Measurements from ENCODE around the gene MMS19. TPM values are rescaled to one million over a fixed set of nuclear protein-coding genes. Genes with fewer than 3 reads are reported as not detected.

Gene MMS19
- total RNA-seq, 2 experiments from 2014 or later = 81.1 to 81.6 TPM

GRCh38 chr10:97459933-97460332 is 38.3 kb downstream of the MMS19 start:
- CTCF ChIA-PET = interaction anchor here (1.3 kb wide), 1 partner anchor 56 kb away, joined by 4 read pairs; no protein-coding TSS in a partner anchor
- H3K27me3 Mint-ChIP-seq = no peaks in the 10 kb centered on the region
- H3K4me3 Mint-ChIP-seq = no peak overlapping the region
- no peaks in the 10 kb centered on the region for H3K9me3 Mint-ChIP-seq (ENCODE audit: low read depth)
- peaks cover 51% of the 10 kb centered on the region for H3K36me3 Mint-ChIP-seq
- no peaks in the 10 kb centered on the region for H3K4me1 Mint-ChIP-seq
- H3K27ac Mint-ChIP-seq = no peak overlapping the region
- DNase-seq = no peak
- ATAC-seq = no peak

- Mint-ChIP-seq H3K4me3 (no peak overlapping the region), H3K36me3 (peaks cover 50% of the 10 kb centered on the region), H3K4me1 (peaks cover 6% of the 10 kb centered on the region), H3K9me3 (ENCODE audit: low read depth) (no peaks in the 10 kb centered on the region), H3K27ac (no peak overlapping the region), H3K27me3 (no peaks in the 10 kb centered on the region)
- DNase-seq (no peak), ATAC-seq (no peak)
- CTCF ChIA-PET = interaction anchor here (1.2 to 1.3 kb wide), 2 partner anchors 52 to 56 kb away, joined by 3 to 4 read pairs; no protein-coding TSS in a partner anchor
Observed at GRCh38 chr10:97459111-97459510, 39.1 kb downstream of the MMS19 start.

GRCh38 chr10:97456686-97457065 is 41.5 kb downstream of the MMS19 start:
- ATAC-seq = no peak
- CTCF ChIA-PET = interaction anchor here (0.7 to 1.5 kb wide), 5 partner anchors 14 to 97 kb away, joined by 3 to 7 read pairs (median 3); partner anchors contain the start of gene RRP12
- Mint-ChIP-seq H3K9me3 (ENCODE audit: low read depth) (no peaks in the 10 kb centered on the region), H3K27me3 (no peaks in the 10 kb centered on the region), H3K36me3 (peaks cover 40% of the 10 kb centered on the region), H3K4me3 (no peak overlapping the region), H3K4me1 (peaks cover 8% of the 10 kb centered on the region), H3K27ac (no peak overlapping the region)
- DNase-seq = no peak

GRCh38 chr10:97456034-97456685 is 42.1 kb downstream of the MMS19 start:
- DNase-seq = no peak
- no peak overlapping the region for H3K27ac Mint-ChIP-seq
- peaks cover 8% of the 10 kb centered on the region for H3K4me1 Mint-ChIP-seq
- no peaks in the 10 kb centered on the region for H3K27me3 Mint-ChIP-seq
- no peak overlapping the region for H3K4me3 Mint-ChIP-seq
- no peak for ATAC-seq
- H3K9me3 Mint-ChIP-seq (ENCODE audit: low read depth) = no peaks in the 10 kb centered on the region
- peaks cover 37% of the 10 kb centered on the region for H3K36me3 Mint-ChIP-seq
- CTCF ChIA-PET = interaction anchor here (0.5 to 1.5 kb wide), 5 partner anchors 20 to 97 kb away, joined by 3 to 7 read pairs (median 3); partner anchors contain the start of gene RRP12

GRCh38 chr10:97454330-97455036 is 43.7 kb downstream of the MMS19 start:
- H3K27ac Mint-ChIP-seq = peak overlapping the region; percentile 34
- DNase-seq (no peak), ATAC-seq (no peak)
- H3K27me3 Mint-ChIP-seq = no peaks in the 10 kb centered on the region
- no peaks in the 10 kb centered on the region for H3K9me3 Mint-ChIP-seq (ENCODE audit: low read depth)
- no peak overlapping the region for H3K4me3 Mint-ChIP-seq
- peaks cover 24% of the 10 kb centered on the region for H3K36me3 Mint-ChIP-seq
- CTCF ChIA-PET = interaction anchor here (1.2 kb wide), 1 partner anchor 10 kb away, joined by 3 read pairs; no protein-coding TSS in a partner anchor
- peaks cover 12% of the 10 kb centered on the region for H3K4me1 Mint-ChIP-seq

GRCh38 chr10:97452352-97452751 is 45.9 kb downstream of the MMS19 start:
- peaks cover 25% of the 10 kb centered on the region for H3K4me1 Mint-ChIP-seq
- no peaks in the 10 kb centered on the region for H3K27me3 Mint-ChIP-seq
- DNase-seq = no peak
- ATAC-seq = no peak
- CTCF ChIA-PET = interaction anchor here (0.9 to 1.0 kb wide), 2 partner anchors 9 to 12 kb away, joined by 3 to 4 read pairs; no protein-coding TSS in a partner anchor
- H3K4me3 Mint-ChIP-seq = no peak overlapping the region
- H3K9me3 Mint-ChIP-seq (ENCODE audit: low read depth) = no peaks in the 10 kb centered on the region
- no peak overlapping the region for H3K27ac Mint-ChIP-seq
- peaks cover 17% of the 10 kb centered on the region for H3K36me3 Mint-ChIP-seq

- ATAC-seq (no peak), DNase-seq (no peak)
- Mint-ChIP-seq H3K36me3 (peaks cover 11% of the 10 kb centered on the region), H3K27ac (no peak overlapping the region), H3K27me3 (no peaks in the 10 kb centered on the region), H3K4me1 (peaks cover 33% of the 10 kb centered on the region), H3K9me3 (ENCODE audit: low read depth) (no peaks in the 10 kb centered on the region), H3K4me3 (no peak overlapping the region)
- CTCF ChIA-PET = interaction anchor here (1.0 kb wide), 1 partner anchor 13 kb away, joined by 3 read pairs; no protein-coding TSS in a partner anchor
Observed at GRCh38 chr10:97451605-97452004, 46.6 kb downstream of the MMS19 start.

GRCh38 chr10:97450828-97451227 is 47.4 kb downstream of the MMS19 start:
- Mint-ChIP-seq H3K4me3 (no peak overlapping the region), H3K9me3 (ENCODE audit: low read depth) (no peaks in the 10 kb centered on the region), H3K27me3 (no peaks in the 10 kb centered on the region), H3K36me3 (peaks cover 8% of the 10 kb centered on the region), H3K27ac (no peak overlapping the region), H3K4me1 (peaks cover 38% of the 10 kb centered on the region)
- ATAC-seq (no peak), DNase-seq (no peak)
- CTCF ChIA-PET = no interaction called here

- H3K27ac Mint-ChIP-seq = peak within 1 kb of the TSS; percentile 83
- peak; percentile 96 for DNase-seq
- CTCF ChIA-PET = interaction anchor here (0.8 to 4.0 kb wide), 4 partner anchors 19 to 38 kb away, joined by 3 to 29 read pairs (median 6); no protein-coding TSS in a partner anchor
- H3K9me3 Mint-ChIP-seq (ENCODE audit: low read depth) = no peaks in the 10 kb centered on the region
- peaks cover 50% of the 10 kb centered on the region for H3K4me1 Mint-ChIP-seq
- H3K4me3 Mint-ChIP-seq = peak within 1 kb of the TSS; percentile 95
- ATAC-seq = peak; percentile 98
- peaks cover 11% of the 10 kb centered on the region for H3K36me3 Mint-ChIP-seq
- H3K27me3 Mint-ChIP-seq = no peaks in the 10 kb centered on the region
Observed at GRCh38 chr10:97445722-97446639, 52.2 kb downstream of the MMS19 start, which contains the start of the genes EXOSC1 and ZDHHC16. Gene EXOSC1 (minus strand): TSS chr10:97446006. CDS start chr10:97445985, 21 bp downstream. Gene ZDHHC16 (plus strand): TSS chr10:97446175. CDS start chr10:97451676, 5,501 bp downstream.

GRCh38 chr10:97445357-97445721 is 52.9 kb downstream of the MMS19 start:
- Mint-ChIP-seq H3K4me3 (peak overlapping the region; percentile 95), H3K36me3 (peaks cover 13% of the 10 kb centered on the region), H3K27ac (peak overlapping the region; percentile 83), H3K4me1 (peaks cover 47% of the 10 kb centered on the region), H3K27me3 (no peaks in the 10 kb centered on the region), H3K9me3 (ENCODE audit: low read depth) (no peaks in the 10 kb centered on the region)
- DNase-seq (no peak), ATAC-seq (no peak)
- CTCF ChIA-PET = interaction anchor here (0.8 to 4.0 kb wide), 6 partner anchors 17 to 127 kb away, joined by 3 to 29 read pairs (median 4); partner anchors contain the start of gene ANKRD2

- CTCF ChIA-PET = interaction anchor here (0.8 to 4.0 kb wide), 7 partner anchors 9 to 128 kb away, joined by 3 to 29 read pairs (median 4); partner anchors contain the start of gene ANKRD2
- H3K27ac Mint-ChIP-seq = peak overlapping the region; percentile 83
- ATAC-seq (no peak), DNase-seq (no peak)
- H3K36me3 Mint-ChIP-seq = peaks cover 17% of the 10 kb centered on the region
- peak overlapping the region; percentile 95 for H3K4me3 Mint-ChIP-seq
- H3K4me1 Mint-ChIP-seq = peaks cover 45% of the 10 kb centered on the region
- no peaks in the 10 kb centered on the region for H3K27me3 Mint-ChIP-seq
- H3K9me3 Mint-ChIP-seq (ENCODE audit: low read depth) = no peaks in the 10 kb centered on the region
Observed at GRCh38 chr10:97444212-97444611, 54.0 kb downstream of the MMS19 start.

- H3K27ac Mint-ChIP-seq = no peak overlapping the region
- H3K36me3 Mint-ChIP-seq = peaks cover 22% of the 10 kb centered on the region
- CTCF ChIA-PET = interaction anchor here (1.5 to 4.0 kb wide), 2 partner anchors 14 to 35 kb away, joined by 5 to 29 read pairs; no protein-coding TSS in a partner anchor
- ATAC-seq = no peak
- DNase-seq = no peak
- peaks cover 32% of the 10 kb centered on the region for H3K4me1 Mint-ChIP-seq
- no peak overlapping the region for H3K4me3 Mint-ChIP-seq
- H3K27me3 Mint-ChIP-seq = no peaks in the 10 kb centered on the region
- no peaks in the 10 kb centered on the region for H3K9me3 Mint-ChIP-seq (ENCODE audit: low read depth)
Observed at GRCh38 chr10:97442277-97442676, 55.9 kb downstream of the MMS19 start.

All from activated CD8-positive, alpha-beta memory T cell treated with anti-CD3 and anti-CD28 coated beads, Interleukin-2, amount 10 ng/mL, durations not matched to agents 7 days and 5 days (primary cell).